Central memory CD8-positive, alpha-beta T cell (primary cell): Measurements from ENCODE around the gene RASGRP3.

ENCODE experiments used
- ATAC-seq: fragments of 150-1000 bp; cut with Tn5 transposase; replicated peaks from 2 replicates; pipeline ENCODE4 v1.10.0; 2022; ENCODE audit warnings: mild to moderate bottlenecking, moderate FRiP score, moderate number of reproducible peaks; ENCODE audit not compliant: poor library complexity, severe bottlenecking; ENCODE audit errors: extremely low read depth
- DNase-seq, 2 donors: peaks; one replicate each; pipeline ENCODE4 v3.0.0; 2021; ENCODE audit warnings: low spot score in 2 of 2
- H3K27ac Mint-ChIP-seq: one replicate; pipeline ENCODE4 v1.8.0; 2022; ENCODE audit warnings: low read depth, mild to moderate bottlenecking, moderate library complexity, mixed read lengths
- H3K27me3 Mint-ChIP-seq: one replicate; pipeline ENCODE4 v1.8.0; 2022; ENCODE audit warnings: mixed read lengths
- H3K36me3 Mint-ChIP-seq: one replicate; pipeline ENCODE4 v1.8.0; 2022; ENCODE audit warnings: mild to moderate bottlenecking, moderate library complexity, mixed read lengths; ENCODE audit not compliant: insufficient read depth
- H3K4me1 Mint-ChIP-seq: one replicate; pipeline ENCODE4 v1.8.0; 2022; ENCODE audit warnings: mixed read lengths
- H3K4me3 Mint-ChIP-seq: one replicate; pipeline ENCODE4 v1.8.0; 2022; ENCODE audit warnings: mild to moderate bottlenecking, moderate library complexity, mixed read lengths
- H3K9me3 Mint-ChIP-seq: one replicate; pipeline ENCODE4 v1.8.0; 2022; ENCODE audit warnings: mixed read lengths

Gene RASGRP3

DNA sequence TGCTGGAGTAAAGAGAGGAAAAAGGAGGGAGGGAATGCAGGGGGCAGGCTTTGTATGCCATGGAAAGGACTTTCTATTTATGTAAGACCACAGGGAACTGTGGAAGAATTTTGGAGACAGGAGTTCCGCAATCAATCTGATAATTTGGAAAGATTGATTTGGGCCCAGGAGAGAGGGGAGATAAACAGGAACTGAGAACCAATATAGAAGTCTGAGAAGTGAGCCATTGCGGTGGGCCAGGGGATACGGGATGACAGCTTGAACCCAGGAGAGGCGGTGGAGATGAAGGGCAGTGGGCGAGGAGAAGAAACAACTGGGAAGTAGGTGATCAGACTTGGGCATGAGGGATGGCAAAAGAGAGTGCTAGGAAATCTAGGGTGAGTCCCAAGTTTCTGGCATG is 23.7 kb downstream of the RASGRP3 start:
- Mint-ChIP-seq H3K27me3 (no peaks in the 10 kb centered on the region), H3K9me3 (no peaks in the 10 kb centered on the region), H3K4me1 (peaks cover 20% of the 10 kb centered on the region), H3K27ac (no peak overlapping the region), H3K4me3 (no peak overlapping the region), H3K36me3 (peaks cover 6% of the 10 kb centered on the region)
- ATAC-seq (no peak), DNase-seq (no peak)

DNA sequence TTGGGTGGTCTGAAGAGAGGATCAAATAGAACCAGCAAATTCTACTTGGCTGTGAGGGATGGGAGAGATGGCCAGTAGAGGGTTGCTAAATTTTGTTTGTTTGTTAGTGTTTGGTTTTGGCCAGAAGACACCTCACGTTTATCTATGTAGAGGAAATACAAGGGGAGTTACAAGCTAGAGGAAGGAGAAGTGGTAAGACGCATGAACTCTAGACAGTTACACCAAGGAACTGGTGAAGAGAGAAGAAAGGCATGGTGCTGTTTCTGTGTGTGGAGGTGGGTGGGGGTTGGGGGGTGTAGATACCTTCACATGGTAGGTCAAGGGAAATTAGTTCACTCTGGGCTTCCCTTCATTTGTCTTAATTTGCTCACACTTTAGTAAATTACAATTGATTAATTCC is 25.6 kb downstream of the RASGRP3 start:
- Mint-ChIP-seq H3K4me1 (peaks cover 12% of the 10 kb centered on the region), H3K36me3 (peaks cover 6% of the 10 kb centered on the region), H3K27me3 (no peaks in the 10 kb centered on the region), H3K27ac (no peak overlapping the region), H3K9me3 (no peaks in the 10 kb centered on the region), H3K4me3 (no peak overlapping the region)
- DNase-seq (no peak), ATAC-seq (no peak)

- peaks cover 8% of the 10 kb centered on the region for H3K4me1 Mint-ChIP-seq
- DNase-seq (no peak), ATAC-seq (no peak)
- H3K36me3 Mint-ChIP-seq, result peaks cover 4% of the 10 kb centered on the region
- no peaks in the 10 kb centered on the region for H3K9me3 Mint-ChIP-seq
- H3K27me3 Mint-ChIP-seq, result no peaks in the 10 kb centered on the region
- no peak overlapping the region for H3K27ac Mint-ChIP-seq
- H3K4me3 Mint-ChIP-seq, result no peak overlapping the region
Observed at GRCh38 chr2:33503002-33503401, 26.6 kb downstream of the RASGRP3 start.

GRCh38 chr2:33505966-33506365 is 29.5 kb downstream of the RASGRP3 start:
- DNase-seq, result no peak

DNA sequence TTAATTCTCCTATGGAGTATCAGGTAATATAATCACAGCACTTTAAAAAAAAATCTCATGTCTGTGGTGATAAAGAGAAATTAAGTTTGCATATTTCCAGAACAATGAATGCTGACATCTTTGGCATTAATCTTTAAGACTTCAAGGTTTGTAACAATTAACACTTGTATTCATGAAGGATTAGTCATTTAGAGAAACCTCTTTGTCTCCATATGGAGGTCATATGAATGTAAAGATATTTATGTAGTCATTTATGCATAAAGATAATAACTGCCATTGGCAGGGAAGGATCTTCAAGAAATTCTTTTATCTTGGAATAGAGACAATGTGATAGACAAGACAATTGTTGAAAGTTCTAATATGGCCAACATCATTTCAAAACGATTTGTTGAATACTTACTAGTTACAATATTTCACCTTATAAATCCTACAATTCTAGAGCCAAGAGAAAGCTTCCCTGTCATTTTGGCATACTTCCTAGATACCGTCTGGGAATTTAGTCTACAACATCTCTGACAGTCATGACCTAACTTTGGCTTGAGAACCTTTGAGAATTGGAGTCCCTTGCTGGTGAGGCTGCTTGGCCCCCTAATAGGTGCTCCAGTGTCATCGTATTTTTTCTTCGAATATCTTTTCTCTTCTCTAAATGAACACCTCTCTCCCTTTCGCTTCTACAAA is 33.6 kb downstream of the RASGRP3 start:
- ATAC-seq (no peak), DNase-seq (no peak)
- Mint-ChIP-seq H3K9me3 (no peaks in the 10 kb centered on the region), H3K4me1 (no peaks in the 10 kb centered on the region), H3K27me3 (no peaks in the 10 kb centered on the region), H3K27ac (no peak overlapping the region), H3K4me3 (no peak overlapping the region), H3K36me3 (peaks cover 5% of the 10 kb centered on the region)

More at GRCh38 chr2:33505966-33506365, 29.5 kb downstream of the RASGRP3 start:
- H3K9me3 Mint-ChIP-seq, result no peaks in the 10 kb centered on the region
- H3K27ac Mint-ChIP-seq, result no peak overlapping the region
- no peaks in the 10 kb centered on the region for H3K27me3 Mint-ChIP-seq
- ATAC-seq, result no peak
- no peaks in the 10 kb centered on the region for H3K4me1 Mint-ChIP-seq
- H3K36me3 Mint-ChIP-seq, result peaks cover 5% of the 10 kb centered on the region
- H3K4me3 Mint-ChIP-seq, result no peak overlapping the region

DNA sequence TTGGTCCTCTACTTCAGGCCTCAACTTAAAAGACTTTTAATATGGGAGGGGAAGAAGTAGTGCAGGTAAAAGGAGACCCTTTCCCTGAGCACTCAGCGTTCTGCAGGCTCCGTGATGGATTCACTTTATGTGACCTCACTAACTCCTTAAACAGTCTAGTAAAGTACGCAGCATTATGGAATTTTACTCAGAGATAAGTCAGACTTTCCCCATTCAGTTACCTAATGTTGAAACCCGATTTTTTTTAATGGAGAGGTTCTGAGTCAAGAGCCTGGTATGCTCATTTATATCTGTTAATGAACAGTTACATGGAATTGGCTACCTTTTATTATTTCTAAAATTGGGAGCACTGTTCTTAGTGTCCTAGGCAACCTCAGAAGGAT is 34.1 kb downstream of the RASGRP3 start:
- no peak for ATAC-seq
- H3K27ac Mint-ChIP-seq, result no peak overlapping the region
- no peaks in the 10 kb centered on the region for H3K4me1 Mint-ChIP-seq
- H3K27me3 Mint-ChIP-seq, result no peaks in the 10 kb centered on the region
- no peak for DNase-seq
- H3K4me3 Mint-ChIP-seq, result no peak overlapping the region
- peaks cover 3% of the 10 kb centered on the region for H3K36me3 Mint-ChIP-seq
- no peaks in the 10 kb centered on the region for H3K9me3 Mint-ChIP-seq

DNA sequence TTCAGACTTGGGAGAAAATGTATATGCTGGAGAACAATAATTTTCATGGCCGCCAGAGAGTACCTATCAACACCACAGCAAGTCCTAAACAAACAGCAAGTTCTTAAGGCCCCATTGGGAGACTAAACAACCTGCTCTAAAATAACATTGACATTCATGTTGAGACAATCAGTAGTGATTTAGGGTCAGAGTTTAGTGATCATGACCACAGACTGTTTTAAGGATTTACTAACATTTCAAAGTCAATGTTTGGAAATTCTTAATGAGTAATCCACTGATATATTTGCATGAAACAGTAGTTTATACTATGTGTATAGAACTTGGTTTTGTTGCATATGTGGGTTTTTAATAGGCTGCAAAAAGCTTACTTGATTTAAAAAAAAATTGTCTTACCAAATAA is 34.7 kb downstream of the RASGRP3 start:
- Mint-ChIP-seq H3K4me3 (no peak overlapping the region), H3K36me3 (peaks cover 3% of the 10 kb centered on the region), H3K27me3 (no peaks in the 10 kb centered on the region), H3K9me3 (no peaks in the 10 kb centered on the region), H3K27ac (no peak overlapping the region), H3K4me1 (no peaks in the 10 kb centered on the region)
- no peak for DNase-seq
- ATAC-seq, result no peak

DNA sequence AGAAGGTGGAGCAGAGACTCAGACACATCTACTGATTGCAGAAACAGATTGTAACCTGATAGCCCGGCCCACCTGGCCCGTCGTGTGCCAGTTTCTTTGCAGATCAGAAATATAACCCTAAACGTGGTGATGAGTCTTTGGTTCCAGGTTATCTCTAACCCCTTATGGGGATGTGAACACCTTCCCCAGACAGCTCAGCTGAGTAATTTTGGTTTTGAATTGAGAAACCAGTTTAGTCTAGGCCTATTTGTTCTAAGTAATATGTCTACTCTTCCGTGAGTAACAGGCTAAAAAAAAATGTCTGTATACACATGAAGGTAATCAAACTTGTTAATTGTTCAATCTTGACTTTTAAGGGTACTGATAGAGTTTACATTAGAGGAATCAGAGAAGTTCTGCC is 35.7 kb downstream of the RASGRP3 start:
- H3K27me3 Mint-ChIP-seq, result no peaks in the 10 kb centered on the region
- H3K4me1 Mint-ChIP-seq, result no peaks in the 10 kb centered on the region
- H3K27ac Mint-ChIP-seq, result no peak overlapping the region
- ATAC-seq, result no peak
- peaks cover 3% of the 10 kb centered on the region for H3K36me3 Mint-ChIP-seq
- no peak overlapping the region for H3K4me3 Mint-ChIP-seq
- no peak for DNase-seq
- no peaks in the 10 kb centered on the region for H3K9me3 Mint-ChIP-seq

DNA sequence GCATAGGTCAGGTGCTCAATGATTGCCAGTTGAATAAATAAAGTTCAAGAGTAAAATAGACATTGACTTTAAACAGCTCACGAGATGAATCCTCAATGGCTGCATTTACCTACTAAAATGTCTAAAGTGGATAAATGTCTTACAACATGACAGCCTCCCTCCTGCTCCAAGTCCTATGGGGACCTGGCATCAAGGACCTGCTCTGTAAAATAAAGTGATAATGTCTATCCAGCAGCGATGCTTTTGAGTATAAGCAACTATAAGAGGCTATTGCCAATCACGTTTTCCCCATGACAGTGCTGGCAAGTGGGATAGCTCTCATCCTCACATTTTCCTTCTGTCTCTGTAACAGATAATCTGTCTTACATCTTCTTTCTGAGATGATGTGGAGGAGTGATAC is 37.0 kb downstream of the RASGRP3 start:
- Mint-ChIP-seq H3K4me3 (no peak overlapping the region), H3K4me1 (no peaks in the 10 kb centered on the region), H3K9me3 (no peaks in the 10 kb centered on the region), H3K36me3 (peaks cover 3% of the 10 kb centered on the region), H3K27ac (no peak overlapping the region), H3K27me3 (no peaks in the 10 kb centered on the region)
- DNase-seq, result no peak
- ATAC-seq, result no peak

DNA sequence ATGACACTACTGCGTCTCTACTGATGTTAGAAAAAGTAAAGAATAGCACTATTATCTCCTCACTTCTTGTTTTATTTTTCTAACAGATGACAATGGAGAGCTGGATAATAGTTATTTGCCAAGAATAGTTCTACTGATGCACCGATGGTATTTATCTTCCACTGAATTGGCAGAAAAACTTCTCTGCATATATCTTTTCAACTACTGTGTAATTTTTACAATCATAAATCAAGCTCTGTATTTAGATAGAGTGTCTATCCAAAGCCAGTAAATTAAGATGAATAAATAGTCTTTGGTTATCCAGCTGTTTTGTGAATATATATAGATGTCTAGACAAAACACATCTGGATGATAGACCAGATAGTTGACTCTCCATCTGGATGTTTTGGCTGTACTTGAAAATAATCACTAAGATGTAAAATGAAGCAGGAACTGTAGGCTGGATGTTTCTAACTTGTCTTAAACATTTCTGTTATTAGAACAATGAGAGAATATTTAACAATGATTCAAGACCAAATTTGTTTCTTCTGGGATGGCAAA is 40.1 kb downstream of the RASGRP3 start:
- no peak overlapping the region for H3K27ac Mint-ChIP-seq
- H3K36me3 Mint-ChIP-seq, result peaks cover 2% of the 10 kb centered on the region
- no peak for DNase-seq
- H3K4me1 Mint-ChIP-seq, result no peaks in the 10 kb centered on the region
- no peaks in the 10 kb centered on the region for H3K9me3 Mint-ChIP-seq
- ATAC-seq, result no peak
- H3K4me3 Mint-ChIP-seq, result no peak overlapping the region
- no peaks in the 10 kb centered on the region for H3K27me3 Mint-ChIP-seq

- H3K4me3 Mint-ChIP-seq, result no peak overlapping the region
- H3K9me3 Mint-ChIP-seq, result no peaks in the 10 kb centered on the region
- DNase-seq, result no peak
- no peaks in the 10 kb centered on the region for H3K4me1 Mint-ChIP-seq
- ATAC-seq, result no peak
- H3K27ac Mint-ChIP-seq, result no peak overlapping the region
- peaks cover 2% of the 10 kb centered on the region for H3K36me3 Mint-ChIP-seq
- no peaks in the 10 kb centered on the region for H3K27me3 Mint-ChIP-seq
Observed at GRCh38 chr2:33518200-33518599, 41.8 kb downstream of the RASGRP3 start.

DNA sequence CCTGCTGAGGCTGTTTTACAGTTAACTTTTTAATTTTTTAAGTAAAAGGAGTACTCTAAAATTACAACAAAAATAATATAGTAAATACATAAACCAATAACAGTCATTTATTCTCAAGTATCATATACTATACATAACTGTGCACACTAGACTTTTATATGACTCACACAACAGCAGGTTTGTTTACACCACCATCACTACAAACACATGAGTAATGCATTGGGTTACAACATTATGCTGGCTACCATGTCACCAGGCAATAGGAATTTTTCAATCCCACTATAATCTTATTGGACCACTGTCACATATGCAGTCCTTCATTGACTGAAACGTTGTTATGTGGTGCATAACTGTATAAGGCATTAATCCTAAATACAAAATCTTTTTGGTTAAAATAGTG is 42.5 kb downstream of the RASGRP3 start:
- H3K4me3 Mint-ChIP-seq, result no peak overlapping the region
- peaks cover 2% of the 10 kb centered on the region for H3K36me3 Mint-ChIP-seq
- no peak overlapping the region for H3K27ac Mint-ChIP-seq
- no peaks in the 10 kb centered on the region for H3K9me3 Mint-ChIP-seq
- ATAC-seq (no peak), DNase-seq (no peak)
- no peaks in the 10 kb centered on the region for H3K27me3 Mint-ChIP-seq
- no peaks in the 10 kb centered on the region for H3K4me1 Mint-ChIP-seq

DNA sequence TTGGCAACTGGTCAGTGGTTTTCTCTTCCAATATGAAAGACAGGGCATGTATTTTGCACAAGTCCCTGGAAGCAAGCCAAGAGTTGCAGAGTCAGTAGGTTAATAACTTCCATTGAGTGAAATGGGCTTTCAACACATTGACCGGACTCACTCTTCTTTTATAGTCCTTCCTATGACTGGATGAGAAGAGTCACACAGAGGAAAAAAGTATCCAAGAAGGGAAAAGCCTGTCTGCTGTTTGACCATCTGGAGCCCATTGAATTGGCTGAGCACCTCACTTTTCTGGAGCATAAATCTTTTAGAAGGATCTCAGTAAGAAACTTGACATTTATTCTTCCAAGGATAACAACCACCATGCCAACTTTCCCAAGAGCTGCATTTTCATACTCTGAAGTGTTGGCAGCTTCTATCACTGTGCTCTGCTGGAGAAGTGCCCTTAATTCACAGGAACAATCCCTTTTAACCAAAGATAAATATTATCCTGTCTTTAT is 45.4 kb downstream of the RASGRP3 start:
- ATAC-seq, result no peak
- no peak overlapping the region for H3K4me3 Mint-ChIP-seq
- H3K4me1 Mint-ChIP-seq, result no peaks in the 10 kb centered on the region
- no peak for DNase-seq
- H3K9me3 Mint-ChIP-seq, result no peaks in the 10 kb centered on the region
- no peak overlapping the region for H3K27ac Mint-ChIP-seq
- no peaks in the 10 kb centered on the region for H3K36me3 Mint-ChIP-seq
- no peaks in the 10 kb centered on the region for H3K27me3 Mint-ChIP-seq
